Esophagus squamous epithelium (tissue), 5 donors: ENCODE results near the gene CD180. TPM values are rescaled to one million over a fixed set of nuclear protein-coding genes. Genes with fewer than 3 reads are reported as not detected.

ENCODE experiments used
- DNase-seq: peaks from one replicate; lab custom pipeline; 2025; lab: John Stamatoyannopoulos, UW
- H3K27ac ChIP-seq, 4 donors: fragments of 200-600 bp; sonication (generic); one replicate each; pipeline ENCODE4 v1.5.1; 2016 to 2019; ENCODE audit warnings: mild to moderate bottlenecking in 1 of 4
- H3K27me3 ChIP-seq, 4 donors: fragments of 200-600 bp; sonication (generic); 1 replicate in 3 of 4; 2 replicates in 1 of 4; pipeline versions ENCODE4 v1.5.1 to v1.6.0; 2017 to 2021; ENCODE audit warnings: antibody characterized with exemption in 1 of 4
- H3K36me3 ChIP-seq, 3 donors: fragments of 200-600 bp; sonication (generic); one replicate each; pipeline ENCODE4 v1.5.1; 2016 to 2019
- H3K4me1 ChIP-seq, 3 donors: fragments of 200-600 bp; sonication (generic); one replicate each; pipeline ENCODE4 v1.5.1; 2017 to 2019
- H3K4me3 ChIP-seq, 4 donors: fragments of 200-600 bp; sonication (generic); 1 replicate in 3 of 4; 2 replicates in 1 of 4; pipeline ENCODE4 v1.5.1; 2016 to 2019; ENCODE audit warnings: mild to moderate bottlenecking in 2 of 4, moderate library complexity in 1 of 4
- H3K9me3 ChIP-seq, 3 donors: fragments of 200-600 bp; sonication (generic); one replicate each; pipeline ENCODE4 v1.5.1; 2016 to 2019
- POLR2A ChIP-seq, 4 donors: fragments of 450-650 bp; IDR thresholded peaks; one replicate each; pipeline ENCODE4 v1.6.1; 2017; ENCODE audit warnings: antibody characterized with exemption in 4 of 4, mild to moderate bottlenecking in 4 of 4, moderate library complexity in 3 of 4
- WGBS, 2 donors: methylation state at CpG; one replicate each; pipeline ENCODE4 v1.1.5; 2018; 5-methylcytosine and 5-hydroxymethylcytosine counted together
- intact Hi-C: fragments of 100-400 bp; cut with DNase I; formaldehyde crosslinking; loops from one replicate; pipeline ENCODE4 v1.15.0; 2022
- total RNA-seq, 4 donors: library from RNA; depleted of rRNA; stranded (reverse); fragments of >200 nt; gene quantifications; one replicate each; pipeline ENCODE4 v1.1.0, GENCODE V29; 2016
- TF ChIP-seq, protein P1 (sequence below), 6 experiments: fragments of 450-650 bp in 4 of 6; fragments of 200-600 bp in 2 of 6; sonication (generic) in 2 of 6; IDR thresholded peaks; one replicate each; pipeline ENCODE4 v1.5.1; 2016 to 2019; ENCODE audit warnings: antibody characterized with exemption in 6 of 6, mild to moderate bottlenecking in 4 of 6, moderate library complexity in 4 of 6
- donor health status: DM: yes; HTN: yes; CAD: no.

Gene CD180
- total RNA-seq, 4 donors from 2014 or later: 0.13 to 1.3 (median 0.95) TPM; not detected in 1

DNA sequence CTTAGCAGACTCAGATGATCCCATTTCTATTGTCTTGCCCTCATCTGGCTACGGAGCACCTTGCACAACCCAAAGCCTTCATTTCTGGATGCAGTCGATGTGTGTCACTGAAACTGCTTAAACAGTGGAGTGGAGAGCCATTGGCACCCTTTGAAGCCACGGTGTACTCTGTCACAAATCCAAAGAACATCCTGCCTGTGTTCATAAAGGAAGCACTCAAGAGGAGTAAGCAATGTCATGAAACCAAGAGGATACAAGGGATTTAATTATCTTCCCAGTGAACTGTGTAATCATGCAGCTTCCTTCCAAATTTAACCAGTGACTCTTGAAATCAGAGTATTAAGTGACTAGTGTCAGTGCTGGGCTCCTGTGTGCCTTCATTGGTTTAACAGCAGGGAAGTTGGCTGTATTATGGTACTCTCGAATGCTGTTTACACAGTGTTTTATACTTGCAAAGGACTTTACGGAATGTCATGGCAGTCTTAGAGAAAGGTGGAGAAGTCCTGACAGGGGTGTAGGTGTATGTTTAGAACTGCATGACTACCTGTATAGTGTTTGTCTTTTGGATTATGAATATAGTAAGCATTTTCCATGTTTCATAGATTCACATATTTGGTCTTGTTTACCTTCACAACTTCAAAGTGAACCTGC, 41.9 kb downstream of the CD180 start:
- Histone ChIP-seq H3K36me3 (peaks cover 16 to 97% (median 17%) of the 10 kb centered on the region in 3 donors), H3K4me3 (no peak overlapping the region), H3K4me1 (peaks cover 0 to 12% (median under 1%) of the 10 kb centered on the region in 3 donors), H3K9me3 (no peaks in the 10 kb centered on the region), H3K27ac (no peak overlapping the region), H3K27me3 (no peaks in the 10 kb centered on the region)
- no peak for DNase-seq
- intact Hi-C loops: no loop called here
- no peak for TF ChIP-seq POLR2A (IDR thresholded peaks at IDR 0.05)
- TF ChIP-seq, protein P1, sequence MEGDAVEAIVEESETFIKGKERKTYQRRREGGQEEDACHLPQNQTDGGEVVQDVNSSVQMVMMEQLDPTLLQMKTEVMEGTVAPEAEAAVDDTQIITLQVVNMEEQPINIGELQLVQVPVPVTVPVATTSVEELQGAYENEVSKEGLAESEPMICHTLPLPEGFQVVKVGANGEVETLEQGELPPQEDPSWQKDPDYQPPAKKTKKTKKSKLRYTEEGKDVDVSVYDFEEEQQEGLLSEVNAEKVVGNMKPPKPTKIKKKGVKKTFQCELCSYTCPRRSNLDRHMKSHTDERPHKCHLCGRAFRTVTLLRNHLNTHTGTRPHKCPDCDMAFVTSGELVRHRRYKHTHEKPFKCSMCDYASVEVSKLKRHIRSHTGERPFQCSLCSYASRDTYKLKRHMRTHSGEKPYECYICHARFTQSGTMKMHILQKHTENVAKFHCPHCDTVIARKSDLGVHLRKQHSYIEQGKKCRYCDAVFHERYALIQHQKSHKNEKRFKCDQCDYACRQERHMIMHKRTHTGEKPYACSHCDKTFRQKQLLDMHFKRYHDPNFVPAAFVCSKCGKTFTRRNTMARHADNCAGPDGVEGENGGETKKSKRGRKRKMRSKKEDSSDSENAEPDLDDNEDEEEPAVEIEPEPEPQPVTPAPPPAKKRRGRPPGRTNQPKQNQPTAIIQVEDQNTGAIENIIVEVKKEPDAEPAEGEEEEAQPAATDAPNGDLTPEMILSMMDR (IDR thresholded peaks at IDR 0.05): no peak
- WGBS, 2 donors: 53 to 59% methylated on average over 5 of the region's 5 CpGs

GRCh38 chr5:67153292-67153691, 43.3 kb downstream of the CD180 start:
- 70 to 83% methylated on average over 2 of the region's 2 CpGs for WGBS, 2 donors
- Histone ChIP-seq H3K36me3 (peaks cover 16 to 98% (median 20%) of the 10 kb centered on the region in 3 donors), H3K9me3 (no peaks in the 10 kb centered on the region), H3K27ac (no peak overlapping the region), H3K27me3 (no peaks in the 10 kb centered on the region), H3K4me1 (peaks cover 0 to 7% (median 0%) of the 10 kb centered on the region in 3 donors), H3K4me3 (no peak overlapping the region)
- intact Hi-C loops: no loop called here
- TF ChIP-seq POLR2A (IDR thresholded peaks at IDR 0.05): no peak
- TF ChIP-seq, protein P1 (IDR thresholded peaks at IDR 0.05): no peak
- no peak for DNase-seq

GRCh38 chr5:67152400-67152799, 44.2 kb downstream of the CD180 start:
- intact Hi-C loops: no loop called here
- H3K4me3 ChIP-seq: no peak overlapping the region
- no peak for DNase-seq
- H3K9me3 ChIP-seq: no peaks in the 10 kb centered on the region
- 89 to 96% methylated on average over 6 of the region's 6 CpGs for WGBS, 2 donors
- TF ChIP-seq, protein P1 (IDR thresholded peaks at IDR 0.05): no peak
- no peak for TF ChIP-seq POLR2A (IDR thresholded peaks at IDR 0.05)
- no peaks in the 10 kb centered on the region for H3K27me3 ChIP-seq
- no peak overlapping the region for H3K27ac ChIP-seq
- peaks cover 0 to 7% (median 0%) of the 10 kb centered on the region in 3 donors for H3K4me1 ChIP-seq
- H3K36me3 ChIP-seq: peaks cover 16 to 98% (median 25%) of the 10 kb centered on the region in 3 donors

- no peak for DNase-seq
- Histone ChIP-seq H3K9me3 (no peaks in the 10 kb centered on the region), H3K36me3 (peaks cover 18 to 100% (median 35%) of the 10 kb centered on the region in 3 donors), H3K27ac (no peak overlapping the region), H3K4me1 (peaks cover 0 to 7% (median 0%) of the 10 kb centered on the region in 3 donors), H3K4me3 (no peak overlapping the region), H3K27me3 (no peaks in the 10 kb centered on the region)
- WGBS, 2 donors: 50 to 52% methylated on average over 1 of the region's 1 CpG
- no peak for TF ChIP-seq POLR2A (IDR thresholded peaks at IDR 0.05)
- TF ChIP-seq, protein P1 (IDR thresholded peaks at IDR 0.05): peak in 3 of 6 experiments; percentile 16 to 23 (median 17)
- intact Hi-C loops: no loop called here
These were observed 46.6 kb downstream of the CD180 start for GRCh38 chr5:67149951-67150523.
